H9 (cell line): ENCODE data around the gene GTF3A. TPM values are rescaled to one million over a fixed set of nuclear protein-coding genes. Genes with fewer than 3 reads are reported as not detected.

Experiments used
- DNase-seq: peaks from one replicate; pipeline ENCODE4 v3.0.0-alpha.2; 2017
- H2AFZ ChIP-seq: one replicate; pipeline ENCODE4 v1.6.1; 2013; ENCODE audit warnings: mild to moderate bottlenecking, low read length, control low read depth, moderate library complexity
- H2AK5ac ChIP-seq: 2 replicates; pipeline ENCODE4 v1.6.1; 2013; ENCODE audit warnings: low read length, control low read depth, mixed read lengths; ENCODE audit not compliant: insufficient read length
- H2BK120ac ChIP-seq: one replicate; pipeline ENCODE4 v1.6.1; 2013; ENCODE audit warnings: low read depth, mild to moderate bottlenecking, low read length, control low read depth, inconsistent platforms; ENCODE audit not compliant: poor library complexity, severe bottlenecking
- H2BK12ac ChIP-seq: 2 replicates; pipeline ENCODE4 v1.6.1; 2013; ENCODE audit warnings: low read length, control low read depth, mixed read lengths, low read depth; ENCODE audit not compliant: insufficient read length
- H2BK15ac ChIP-seq: 2 replicates; pipeline ENCODE4 v1.6.1; 2013; ENCODE audit warnings: low read depth, low read length, control low read depth
- H2BK20ac ChIP-seq: one replicate; pipeline ENCODE4 v1.6.1; 2013; ENCODE audit warnings: low read depth, mild to moderate bottlenecking, low read length, control low read depth, inconsistent platforms; ENCODE audit not compliant: poor library complexity, severe bottlenecking
- H2BK5ac ChIP-seq: 2 replicates; pipeline ENCODE4 v1.6.1; 2013; ENCODE audit warnings: low read length, control low read depth, mixed read lengths; ENCODE audit not compliant: insufficient read length
- H3K14ac ChIP-seq: 2 replicates; pipeline ENCODE4 v1.6.1; 2013; ENCODE audit warnings: low read length, control low read depth; ENCODE audit not compliant: insufficient read depth
- H3K18ac ChIP-seq: 2 replicates; pipeline ENCODE4 v1.6.1; 2013; ENCODE audit warnings: low read depth, mild to moderate bottlenecking, mixed read lengths, low read length, control low read depth; ENCODE audit not compliant: insufficient read length
- H3K23ac ChIP-seq: 2 replicates; pipeline ENCODE4 v1.6.1; 2013; ENCODE audit warnings: low read length, control low read depth, mixed read lengths, low read depth; ENCODE audit not compliant: insufficient read length
- H3K23me2 ChIP-seq: 2 replicates; pipeline ENCODE4 v1.6.1; 2013; ENCODE audit warnings: low read depth, mild to moderate bottlenecking, mixed read lengths, low read length, control low read depth; ENCODE audit not compliant: insufficient read length, poor library complexity, severe bottlenecking
- H3K27ac ChIP-seq: 2 replicates; pipeline ENCODE4 v1.5.1; 2013; ENCODE audit warnings: low read length, control low read depth, mixed read lengths, low read depth; ENCODE audit not compliant: insufficient read length
- H3K27me3 ChIP-seq: 2 replicates; pipeline ENCODE4 v1.6.1; 2013; ENCODE audit warnings: low read length, control low read depth, inconsistent platforms; ENCODE audit not compliant: insufficient read depth
- H3K4ac ChIP-seq: 2 replicates; pipeline ENCODE4 v1.6.1; 2013; ENCODE audit warnings: low read depth, mild to moderate bottlenecking, control low read depth, inconsistent platforms, low read length, moderate library complexity
- H3K4me1 ChIP-seq: 2 replicates; pipeline ENCODE4 v1.6.1; 2013; ENCODE audit warnings: low read length, control low read depth, inconsistent platforms; ENCODE audit not compliant: insufficient read depth
- H3K4me2 ChIP-seq: 2 replicates; pipeline ENCODE4 v1.6.1; 2013; ENCODE audit warnings: low read length, control low read depth, mixed read lengths; ENCODE audit not compliant: insufficient read length, insufficient read depth
- H3K56ac ChIP-seq: 2 replicates; pipeline ENCODE4 v1.6.1; 2013; ENCODE audit warnings: low read depth, mild to moderate bottlenecking, mixed read lengths, low read length, control low read depth; ENCODE audit not compliant: insufficient read length
- H3K79me1 ChIP-seq: 2 replicates; pipeline ENCODE4 v1.6.1; 2013; ENCODE audit warnings: low read depth, mild to moderate bottlenecking, moderate library complexity, low read length, control low read depth, inconsistent platforms; ENCODE audit not compliant: insufficient read depth, poor library complexity, severe bottlenecking
- H3K79me2 ChIP-seq: 2 replicates; pipeline ENCODE4 v1.6.1; 2013; ENCODE audit warnings: low read length, control low read depth, inconsistent platforms; ENCODE audit not compliant: insufficient read depth
- H3K9ac ChIP-seq: 2 replicates; pipeline ENCODE4 v1.6.1; 2013; ENCODE audit warnings: low read length, control low read depth, mixed read lengths; ENCODE audit not compliant: insufficient read length; ENCODE audit errors: extremely low read depth
- H3K9me3 ChIP-seq: one replicate; pipeline ENCODE4 v1.6.1; 2013; ENCODE audit warnings: low read depth, low read length, inconsistent platforms; ENCODE audit not compliant: control insufficient read depth
- H3T11ph ChIP-seq: one replicate; pipeline ENCODE4 v1.6.1; 2013; ENCODE audit warnings: mild to moderate bottlenecking, low read length, control low read depth, inconsistent platforms
- H4K20me1 ChIP-seq: one replicate; pipeline ENCODE4 v1.6.1; 2013; ENCODE audit not compliant: control insufficient read depth, insufficient read length, insufficient read depth
- H4K5ac ChIP-seq: 2 replicates; pipeline ENCODE4 v1.6.1; 2013; ENCODE audit warnings: low read depth, mild to moderate bottlenecking, mixed read lengths, low read length, control low read depth; ENCODE audit not compliant: insufficient read length
- H4K8ac ChIP-seq: replicated peaks from 2 replicates; pipeline ENCODE4 v1.6.1; 2013; ENCODE audit warnings: low read length, control low read depth, mixed read lengths, low read depth; ENCODE audit not compliant: insufficient read length
- H4K91ac ChIP-seq: 2 replicates; pipeline ENCODE4 v1.6.1; 2013; ENCODE audit warnings: low read depth, mild to moderate bottlenecking, moderate library complexity, mixed read lengths, low read length, control low read depth; ENCODE audit not compliant: insufficient read length
- H3K27ac Mint-ChIP-seq, 3 experiments: 2 replicates in 2 of 3; 3 replicates in 1 of 3; pipeline ENCODE4 v1.8.0; 2020 to 2021; ENCODE audit warnings: mixed read lengths in 3 of 3, mild to moderate bottlenecking in 1 of 3, moderate library complexity in 1 of 3
- H3K27me3 Mint-ChIP-seq: 2 replicates; pipeline ENCODE4 v1.8.0; 2021; ENCODE audit warnings: low read depth, mild to moderate bottlenecking, moderate library complexity, mixed read lengths
- H3K36me3 Mint-ChIP-seq, 3 experiments: 2 replicates in 2 of 3; 3 replicates in 1 of 3; pipeline ENCODE4 v1.8.0; 2020 to 2021; ENCODE audit warnings: low read depth in 3 of 3, mixed read lengths in 3 of 3; ENCODE audit not compliant: insufficient read depth in 1 of 3
- H3K4me1 Mint-ChIP-seq, 2 experiments: 2 replicates each; pipeline ENCODE4 v1.8.0; 2020; ENCODE audit warnings: mixed read lengths in 2 of 2
- H3K4me3 Mint-ChIP-seq, 2 experiments: 2 replicates in 1 of 2; 3 replicates in 1 of 2; pipeline ENCODE4 v1.8.0; 2020 to 2021; ENCODE audit warnings: mild to moderate bottlenecking in 2 of 2, mixed read lengths in 2 of 2, moderate library complexity in 1 of 2
- H3K9me3 Mint-ChIP-seq, 2 experiments: 2 replicates in 1 of 2; 3 replicates in 1 of 2; pipeline ENCODE4 v1.8.0; 2020; ENCODE audit warnings: mild to moderate bottlenecking in 2 of 2, mixed read lengths in 2 of 2, moderate library complexity in 1 of 2
- WGBS: extraction: QIAGEN DNeasy Blood & Tissue Kit; methylation state at CpG from one replicate; pipeline ENCODE4 v1.1.7; 2013; ENCODE audit warnings: missing lambda C conversion rate, low lambda C conversion rate, mixed read lengths; ENCODE audit not compliant: insufficient read length; ENCODE audit errors: extremely low coverage; 5-methylcytosine and 5-hydroxymethylcytosine counted together
- total RNA-seq: library from RNA; stranded (reverse); gene quantifications from 2 replicates; pipeline ENCODE4 v1.2.1, GENCODE V29; 2021
- TF ChIP-seq, protein P1 (sequence below): fragments of 200-600 bp; sonication (generic); conservative IDR thresholded peaks from 3 replicates; pipeline ENCODE4 v1.8.0; 2021; ENCODE audit warnings: antibody characterized with exemption, mild to moderate bottlenecking

The GTF3A gene
- total RNA-seq, 1 experiment from 2014 or later = 70.0 TPM

DNA sequence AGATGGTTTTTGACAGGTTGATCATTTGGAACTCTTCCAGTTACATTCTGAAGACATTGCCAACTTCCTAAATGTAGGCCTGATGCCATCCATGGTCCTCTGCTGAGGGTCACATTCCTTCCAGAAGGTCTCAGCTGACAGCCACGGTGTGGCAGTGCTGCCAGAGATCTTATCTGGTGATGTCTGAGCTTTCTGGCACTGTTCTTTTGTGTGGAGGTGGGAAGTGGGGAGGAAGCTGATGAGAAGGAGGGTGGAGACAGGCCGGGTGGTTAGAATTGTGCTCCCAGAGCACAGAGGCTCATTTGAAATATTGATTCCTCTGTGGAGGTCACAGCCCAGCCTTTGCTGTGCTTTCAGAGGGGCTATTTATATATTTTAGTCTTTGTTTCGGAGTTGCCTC is 42.1 kb downstream of the GTF3A start:
- no peak overlapping the region for H4K8ac ChIP-seq
- WGBS = no CpG with 5 or more reads among the region's 3 CpGs
- no peak overlapping the region for H4K5ac ChIP-seq
- no peak overlapping the region for H3K27ac ChIP-seq
- H3K14ac ChIP-seq = no peak overlapping the region
- no peak overlapping the region for H2BK12ac ChIP-seq
- H3K9ac ChIP-seq = no peak overlapping the region
- H3K23ac ChIP-seq = no peak overlapping the region
- H3K79me1 ChIP-seq = no peaks in the 10 kb centered on the region
- Mint-ChIP-seq H3K4me1 (peaks cover 0 to 2% of the 10 kb centered on the region in 2 experiments; a peak in 1 of 4 replicates), H3K9me3 (peaks cover 0 to 3% of the 10 kb centered on the region in 2 experiments; a peak in 1 of 5 replicates), H3K27me3 (peaks cover 2% of the 10 kb centered on the region; the same call in 1 of the 2 replicates), H3K27ac (no peak overlapping the region), H3K4me3 (no peak overlapping the region), H3K36me3 (no peaks in the 10 kb centered on the region)
- no peak overlapping the region for H3K4me2 ChIP-seq
- no peaks in the 10 kb centered on the region for H3K23me2 ChIP-seq
- DNase-seq = no peak
- H3K79me2 ChIP-seq = no peaks in the 10 kb centered on the region
- no peak overlapping the region for H3K56ac ChIP-seq
- H3K27me3 ChIP-seq = no peaks in the 10 kb centered on the region
- H2BK120ac ChIP-seq = no peak overlapping the region
- peaks cover 3% of the 10 kb centered on the region for H4K20me1 ChIP-seq
- H3K18ac ChIP-seq = no peak overlapping the region
- H2BK15ac ChIP-seq = no peak overlapping the region
- no peak overlapping the region for H3T11ph ChIP-seq
- no peak overlapping the region for H3K4ac ChIP-seq
- H2AFZ ChIP-seq = no peak overlapping the region
- H2BK5ac ChIP-seq = no peak overlapping the region
- no peak overlapping the region for H2AK5ac ChIP-seq
- TF ChIP-seq, protein P1, sequence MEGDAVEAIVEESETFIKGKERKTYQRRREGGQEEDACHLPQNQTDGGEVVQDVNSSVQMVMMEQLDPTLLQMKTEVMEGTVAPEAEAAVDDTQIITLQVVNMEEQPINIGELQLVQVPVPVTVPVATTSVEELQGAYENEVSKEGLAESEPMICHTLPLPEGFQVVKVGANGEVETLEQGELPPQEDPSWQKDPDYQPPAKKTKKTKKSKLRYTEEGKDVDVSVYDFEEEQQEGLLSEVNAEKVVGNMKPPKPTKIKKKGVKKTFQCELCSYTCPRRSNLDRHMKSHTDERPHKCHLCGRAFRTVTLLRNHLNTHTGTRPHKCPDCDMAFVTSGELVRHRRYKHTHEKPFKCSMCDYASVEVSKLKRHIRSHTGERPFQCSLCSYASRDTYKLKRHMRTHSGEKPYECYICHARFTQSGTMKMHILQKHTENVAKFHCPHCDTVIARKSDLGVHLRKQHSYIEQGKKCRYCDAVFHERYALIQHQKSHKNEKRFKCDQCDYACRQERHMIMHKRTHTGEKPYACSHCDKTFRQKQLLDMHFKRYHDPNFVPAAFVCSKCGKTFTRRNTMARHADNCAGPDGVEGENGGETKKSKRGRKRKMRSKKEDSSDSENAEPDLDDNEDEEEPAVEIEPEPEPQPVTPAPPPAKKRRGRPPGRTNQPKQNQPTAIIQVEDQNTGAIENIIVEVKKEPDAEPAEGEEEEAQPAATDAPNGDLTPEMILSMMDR = no peak
- no peak overlapping the region for H4K91ac ChIP-seq
- H2BK20ac ChIP-seq = no peak overlapping the region
- H3K4me1 ChIP-seq = no peaks in the 10 kb centered on the region
- no peaks in the 10 kb centered on the region for H3K9me3 ChIP-seq
